WERI-Rb-1 (cell line): ENCODE data around the gene HLA-F.

Experiments
- DNase-seq: peaks from one replicate; pipeline ENCODE4 v3.0.0-alpha.2; 2020
- H3K27ac ChIP-seq: fragments of 250-450 bp; sonication (Bioruptor Pico); 2 replicates; pipeline ENCODE4 v1.5.1; 2020; ENCODE audit warnings: mild to moderate bottlenecking, moderate library complexity
- H3K27me3 ChIP-seq: fragments of 250-450 bp; sonication (Bioruptor Pico); 2 replicates; pipeline ENCODE4 v1.5.1; 2021; ENCODE audit warnings: mild to moderate bottlenecking, low read depth, moderate library complexity; ENCODE audit not compliant: insufficient read depth, severe bottlenecking
- H3K36me3 ChIP-seq: fragments of 250-450 bp; sonication (Bioruptor Pico); 2 replicates; pipeline ENCODE4 v1.5.1; 2020; ENCODE audit warnings: mild to moderate bottlenecking, moderate library complexity
- H3K4me3 ChIP-seq: 2 replicates; pipeline ENCODE4 v1.5.1; 2011; ENCODE audit warnings: low read depth, mild to moderate bottlenecking, control low read depth, low read length
- H3K9me3 ChIP-seq: fragments of 250-450 bp; sonication (Bioruptor Pico); 2 replicates; pipeline ENCODE4 v1.5.1; 2021; ENCODE audit warnings: mild to moderate bottlenecking, moderate library complexity; ENCODE audit not compliant: severe bottlenecking
- TF ChIP-seq, protein P1 (sequence below): IDR thresholded peaks from 2 replicates; pipeline ENCODE4 v1.5.1; 2011; ENCODE audit warnings: low read depth, mild to moderate bottlenecking, control low read depth, inconsistent platforms, low read length

The HLA-F gene

GRCh38 chr6:29710281-29710941 lies 12.8 kb upstream of the HLA-F start:
- TF ChIP-seq, protein P1, sequence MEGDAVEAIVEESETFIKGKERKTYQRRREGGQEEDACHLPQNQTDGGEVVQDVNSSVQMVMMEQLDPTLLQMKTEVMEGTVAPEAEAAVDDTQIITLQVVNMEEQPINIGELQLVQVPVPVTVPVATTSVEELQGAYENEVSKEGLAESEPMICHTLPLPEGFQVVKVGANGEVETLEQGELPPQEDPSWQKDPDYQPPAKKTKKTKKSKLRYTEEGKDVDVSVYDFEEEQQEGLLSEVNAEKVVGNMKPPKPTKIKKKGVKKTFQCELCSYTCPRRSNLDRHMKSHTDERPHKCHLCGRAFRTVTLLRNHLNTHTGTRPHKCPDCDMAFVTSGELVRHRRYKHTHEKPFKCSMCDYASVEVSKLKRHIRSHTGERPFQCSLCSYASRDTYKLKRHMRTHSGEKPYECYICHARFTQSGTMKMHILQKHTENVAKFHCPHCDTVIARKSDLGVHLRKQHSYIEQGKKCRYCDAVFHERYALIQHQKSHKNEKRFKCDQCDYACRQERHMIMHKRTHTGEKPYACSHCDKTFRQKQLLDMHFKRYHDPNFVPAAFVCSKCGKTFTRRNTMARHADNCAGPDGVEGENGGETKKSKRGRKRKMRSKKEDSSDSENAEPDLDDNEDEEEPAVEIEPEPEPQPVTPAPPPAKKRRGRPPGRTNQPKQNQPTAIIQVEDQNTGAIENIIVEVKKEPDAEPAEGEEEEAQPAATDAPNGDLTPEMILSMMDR = no peak
- peaks cover 7% of the 10 kb centered on the region for H3K27me3 ChIP-seq
- H3K27ac ChIP-seq = no peak overlapping the region
- no peaks in the 10 kb centered on the region for H3K9me3 ChIP-seq
- H3K36me3 ChIP-seq = no peaks in the 10 kb centered on the region
- no peak for DNase-seq
- no peak overlapping the region for H3K4me3 ChIP-seq

DNA sequence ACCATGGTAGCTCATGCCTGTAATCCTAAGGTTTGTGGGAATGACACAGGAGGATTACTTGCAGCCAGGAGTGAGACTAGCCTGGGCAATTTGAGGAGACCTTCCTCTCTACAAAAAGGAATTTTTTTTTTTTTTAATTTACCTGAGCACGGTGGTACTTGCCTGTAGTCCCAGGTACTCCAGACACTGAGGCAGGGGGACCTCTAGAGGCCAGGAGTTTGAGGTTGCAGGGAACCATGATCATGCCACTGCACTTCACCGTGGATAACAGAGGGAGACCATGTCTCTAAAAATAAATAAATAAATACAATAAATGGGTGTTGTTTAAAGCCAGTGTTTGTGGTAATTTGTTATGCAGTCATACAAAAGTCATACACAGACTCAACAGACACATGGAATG lies 2.4 kb upstream of the HLA-F start:
- peak; percentile 55 for DNase-seq
- Histone ChIP-seq H3K9me3 (no peaks in the 10 kb centered on the region), H3K4me3 (no peak overlapping the region), H3K27ac (peak overlapping the region; percentile 47), H3K27me3 (no peaks in the 10 kb centered on the region), H3K36me3 (no peaks in the 10 kb centered on the region)
- TF ChIP-seq, protein P1 = peak; percentile 56

GRCh38 chr6:29723666-29724588 lies 693 bp downstream of the HLA-F start:
- TF ChIP-seq, protein P1 = no peak
- no peaks in the 10 kb centered on the region for H3K27me3 ChIP-seq

GRCh38 chr6:29724937-29725869 lies 2.0 kb downstream of the HLA-F start:
- no peaks in the 10 kb centered on the region for H3K9me3 ChIP-seq
- no peak overlapping the region for H3K27ac ChIP-seq
- TF ChIP-seq, protein P1 = no peak
- H3K36me3 ChIP-seq = no peaks in the 10 kb centered on the region
- no peak for DNase-seq
- no peaks in the 10 kb centered on the region for H3K27me3 ChIP-seq
- H3K4me3 ChIP-seq = no peak overlapping the region

More at GRCh38 chr6:29723666-29724588, 693 bp downstream of the HLA-F start:
- H3K4me3 ChIP-seq = peak overlapping the region; percentile 96
- no peaks in the 10 kb centered on the region for H3K9me3 ChIP-seq
- H3K36me3 ChIP-seq = no peaks in the 10 kb centered on the region
- H3K27ac ChIP-seq = no peak overlapping the region
- DNase-seq = peak; percentile 53

DNA sequence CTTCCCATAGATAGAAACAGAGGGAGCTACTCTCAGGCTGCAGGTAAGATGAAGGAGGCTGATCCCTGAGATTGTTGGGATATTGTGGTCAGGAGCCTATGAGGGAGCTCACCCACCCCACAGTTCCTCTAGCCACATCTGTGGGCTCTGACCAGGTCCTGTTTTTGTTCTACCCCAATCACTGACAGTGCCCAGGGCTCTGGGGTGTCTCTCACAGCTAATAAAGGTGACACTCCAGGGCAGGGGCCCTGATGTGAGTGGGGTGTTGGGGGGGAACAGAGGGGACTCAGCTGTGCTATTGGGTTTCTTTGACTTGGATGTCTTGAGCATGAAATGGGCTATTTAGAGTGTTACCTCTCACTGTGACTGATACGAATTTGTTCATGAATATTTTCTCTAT lies 2.8 kb downstream of the HLA-F start:
- Histone ChIP-seq H3K27me3 (no peaks in the 10 kb centered on the region), H3K4me3 (no peak overlapping the region), H3K27ac (no peak overlapping the region), H3K9me3 (no peaks in the 10 kb centered on the region), H3K36me3 (no peaks in the 10 kb centered on the region)
- TF ChIP-seq, protein P1 = no peak
- no peak for DNase-seq
